Measurements from ENCODE around the gene NTN1. TPM values are rescaled to one million over a fixed set of nuclear protein-coding genes. Genes with fewer than 3 reads are reported as not detected.

Gene NTN1
- total RNA-seq, 1 donor from 2014 or later, result 1.1 TPM

GRCh38 chr17:9175700-9176467 lies 154.6 kb downstream of the NTN1 start:
- no peaks in the 10 kb centered on the region for H3K4me1 Mint-ChIP-seq
- ATAC-seq (ENCODE audit: low read depth), result no peak
- no peaks in the 10 kb centered on the region for H3K36me3 Mint-ChIP-seq (ENCODE audit: low read depth)
- ChIA-PET POLR2A (no interaction called here), CTCF (no interaction called here)
- no peaks in the 10 kb centered on the region for H3K9me3 Mint-ChIP-seq
- no peak overlapping the region for H3K27ac Mint-ChIP-seq
- DNase-seq, result no peak
- no peaks in the 10 kb centered on the region for H3K27me3 Mint-ChIP-seq
- intact Hi-C loops (cut with micrococcal nuclease), result no loop called here
- H3K4me3 Mint-ChIP-seq, result no peak overlapping the region
- TF ChIP-seq CTCF (IDR thresholded peaks at IDR 0.05), result no peak

GRCh38 chr17:9177212-9177611 lies 155.9 kb downstream of the NTN1 start:
- Mint-ChIP-seq H3K4me1 (no peaks in the 10 kb centered on the region), H3K4me3 (no peak overlapping the region), H3K36me3 (ENCODE audit: low read depth) (no peaks in the 10 kb centered on the region), H3K27me3 (no peaks in the 10 kb centered on the region), H3K27ac (no peak overlapping the region), H3K9me3 (no peaks in the 10 kb centered on the region)
- ChIA-PET POLR2A (no interaction called here), CTCF (no interaction called here)
- ATAC-seq (ENCODE audit: low read depth), result no peak
- no peak for DNase-seq
- TF ChIP-seq CTCF (IDR thresholded peaks at IDR 0.05), result no peak
- intact Hi-C loops (cut with micrococcal nuclease), result no loop called here

- ChIA-PET CTCF (no interaction called here), POLR2A (interaction anchor here (0.6 kb wide), 1 partner anchor 32 kb away, joined by 9 read pairs; no protein-coding TSS in a partner anchor)
- Mint-ChIP-seq H3K9me3 (no peaks in the 10 kb centered on the region), H3K4me1 (peaks cover under 1% of the 10 kb centered on the region), H3K27me3 (no peaks in the 10 kb centered on the region), H3K4me3 (no peak overlapping the region), H3K27ac (no peak overlapping the region), H3K36me3 (ENCODE audit: low read depth) (no peaks in the 10 kb centered on the region)
- TF ChIP-seq CTCF (IDR thresholded peaks at IDR 0.05), result no peak
- intact Hi-C loops (cut with micrococcal nuclease), result no loop called here
- DNase-seq (no peak), ATAC-seq (ENCODE audit: low read depth) (no peak)
Measured at GRCh38 chr17:9178319-9178718, 157.0 kb downstream of the NTN1 start.

- ChIA-PET POLR2A (no interaction called here), CTCF (interaction anchor here (0.6 kb wide), 1 partner anchor 126 kb away, joined by 3 read pairs; no protein-coding TSS in a partner anchor)
- no peak overlapping the region for H3K27ac Mint-ChIP-seq
- DNase-seq (no peak), ATAC-seq (ENCODE audit: low read depth) (no peak)
- H3K36me3 Mint-ChIP-seq (ENCODE audit: low read depth), result no peaks in the 10 kb centered on the region
- H3K4me1 Mint-ChIP-seq, result peaks cover 2% of the 10 kb centered on the region
- H3K27me3 Mint-ChIP-seq, result peaks cover 3% of the 10 kb centered on the region
- intact Hi-C loops (cut with micrococcal nuclease), result no loop called here
- no peak for TF ChIP-seq CTCF (IDR thresholded peaks at IDR 0.05)
- H3K4me3 Mint-ChIP-seq, result no peak overlapping the region
- H3K9me3 Mint-ChIP-seq, result no peaks in the 10 kb centered on the region
Measured at GRCh38 chr17:9179602-9180001, 158.3 kb downstream of the NTN1 start.

GRCh38 chr17:9181640-9182039 lies 160.3 kb downstream of the NTN1 start:
- Mint-ChIP-seq H3K36me3 (ENCODE audit: low read depth) (no peaks in the 10 kb centered on the region), H3K4me3 (no peak overlapping the region), H3K27ac (no peak overlapping the region), H3K4me1 (peaks cover 2% of the 10 kb centered on the region), H3K27me3 (peaks cover 6% of the 10 kb centered on the region), H3K9me3 (no peaks in the 10 kb centered on the region)
- intact Hi-C loops (cut with micrococcal nuclease), result no loop called here
- POLR2A ChIA-PET, result interaction anchor here (0.5 kb wide), 1 partner anchor 10 kb away, joined by 4 read pairs; no protein-coding TSS in a partner anchor
- DNase-seq, result no peak
- ATAC-seq (ENCODE audit: low read depth), result no peak
- TF ChIP-seq CTCF (IDR thresholded peaks at IDR 0.05), result no peak
- CTCF ChIA-PET, result no interaction called here
